GM21515 (cell line): ENCODE results near the gene CIART.
"Not testable (repeated sequence)": the region's sequence is repeated elsewhere in the genome, so short reads cannot be mapped to it uniquely, and the experiment has no call there.

Experiments
- ATAC-seq: cut with Tn5 transposase; IDR thresholded peaks from one replicate; pipeline ENCODE4 v1.9.1; 2021; ENCODE audit not compliant: unreplicated experiment

Gene CIART, protein sequence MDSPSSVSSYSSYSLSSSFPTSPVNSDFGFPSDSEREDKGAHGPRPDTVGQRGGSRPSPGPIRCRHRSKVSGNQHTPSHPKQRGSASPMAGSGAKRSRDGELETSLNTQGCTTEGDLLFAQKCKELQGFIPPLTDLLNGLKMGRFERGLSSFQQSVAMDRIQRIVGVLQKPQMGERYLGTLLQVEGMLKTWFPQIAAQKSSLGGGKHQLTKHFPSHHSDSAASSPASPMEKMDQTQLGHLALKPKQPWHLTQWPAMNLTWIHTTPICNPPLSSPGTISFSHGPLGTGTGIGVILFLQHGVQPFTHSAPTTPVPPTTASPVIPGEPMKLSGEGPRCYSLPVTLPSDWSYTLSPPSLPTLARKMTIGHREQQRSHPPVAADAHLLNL

DNA sequence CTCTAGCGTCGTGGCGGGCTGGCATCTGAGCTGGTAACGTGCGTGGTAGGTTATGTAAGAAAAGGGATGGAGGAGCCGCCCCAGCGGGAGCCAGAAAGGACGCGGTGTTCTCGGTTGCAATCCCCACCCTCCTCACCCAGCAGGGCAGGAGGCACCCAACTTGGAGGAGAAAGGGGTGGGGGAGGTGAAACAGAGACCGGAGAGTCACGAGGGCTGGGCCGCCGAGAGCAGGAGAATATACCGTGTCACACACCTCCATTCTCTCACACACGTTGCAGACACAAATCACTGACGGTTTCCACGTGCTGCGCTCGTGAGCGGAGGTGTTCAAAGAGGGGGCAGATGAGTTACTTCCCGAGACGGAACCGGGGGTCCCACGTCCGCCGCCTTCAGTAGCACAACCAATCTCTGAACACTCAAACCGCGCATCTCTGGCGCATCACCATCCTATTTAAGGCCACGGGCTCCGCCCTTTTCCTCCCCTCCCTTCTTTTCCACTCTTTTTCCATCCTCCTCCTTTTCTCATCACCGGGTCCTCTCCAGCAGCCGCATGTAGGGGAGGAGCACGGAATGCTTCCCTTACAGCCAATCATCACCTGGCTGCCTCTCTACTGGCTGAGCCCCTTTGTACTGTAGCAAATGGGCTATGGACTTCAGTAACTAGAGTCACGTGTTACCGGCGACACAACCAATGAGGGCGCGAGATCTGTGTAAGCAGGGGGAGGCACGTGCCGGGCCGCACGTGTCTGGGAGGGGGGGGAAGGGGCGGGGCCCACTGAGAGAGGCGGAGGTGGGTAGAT, at the start of gene CIART:
CIART (plus strand) TSS at position 797 of the 800 bp plus-strand sequence. CDS start 714 bp downstream, outside the sequence.
- ATAC-seq, result no peak

DNA sequence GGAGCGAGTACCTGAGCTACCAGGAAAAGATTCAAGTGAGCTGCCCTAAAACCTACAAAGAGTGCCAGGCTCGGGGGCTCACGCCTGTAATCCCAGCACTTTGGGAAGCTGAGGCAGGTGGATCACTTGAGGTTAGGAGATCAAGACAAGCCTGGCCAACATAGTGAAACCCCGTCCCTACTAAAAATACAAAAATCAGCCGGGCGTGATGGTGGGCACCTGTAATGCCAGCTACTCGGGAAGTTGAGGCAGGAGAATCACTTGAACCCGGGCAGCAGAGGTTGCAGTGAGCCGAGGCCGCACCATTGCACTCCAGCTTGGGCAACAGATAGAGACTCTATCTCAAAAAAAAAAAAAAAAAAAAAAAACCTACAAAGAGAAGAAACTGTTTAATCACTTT, 49.4 kb upstream of the CIART start:
- ATAC-seq, result not testable (repeated sequence)

DNA sequence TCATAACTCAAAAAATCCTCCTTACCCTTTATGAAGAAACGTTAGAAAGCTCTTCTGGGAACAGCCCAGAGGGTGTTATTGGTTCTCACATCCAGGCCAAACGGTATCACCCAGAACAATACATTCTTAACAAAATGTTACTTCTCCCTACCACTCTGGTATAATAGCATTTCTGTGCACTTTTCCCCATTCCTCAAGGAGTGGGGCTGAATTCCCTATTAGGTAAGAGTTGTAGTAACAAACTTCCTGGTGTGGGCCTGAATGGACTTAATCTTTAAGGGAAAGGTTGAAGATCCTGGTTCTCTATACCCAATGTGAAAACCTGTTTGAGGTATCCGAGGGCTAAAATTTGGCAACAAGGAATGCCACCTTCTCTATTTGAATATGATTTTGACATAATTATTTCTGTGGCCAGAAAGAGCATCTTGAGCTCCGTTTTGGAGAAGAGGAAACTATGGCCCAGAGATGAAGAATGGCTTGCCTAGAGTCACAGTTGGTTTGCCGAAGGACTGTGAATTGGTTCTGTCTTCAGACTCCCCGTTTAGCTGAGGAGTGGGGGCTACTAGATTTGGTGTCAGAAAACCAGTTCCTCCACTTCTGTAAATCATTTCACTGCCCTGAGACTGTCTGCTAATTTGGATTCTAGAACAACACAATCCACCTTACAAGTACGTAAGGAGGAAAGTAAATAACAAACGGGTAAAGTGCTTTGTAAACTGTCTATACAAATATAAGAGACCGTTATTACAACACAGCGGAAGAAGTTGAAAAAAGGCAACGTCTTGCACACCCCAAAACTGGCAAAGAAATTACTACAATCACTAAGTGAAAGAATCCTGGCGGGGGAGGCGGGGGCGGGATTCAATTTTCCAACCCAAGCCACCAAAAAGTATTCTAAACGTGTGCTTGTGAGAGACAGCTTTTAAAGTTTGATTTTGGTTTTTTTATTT, 48.7 kb upstream of the CIART start:
- no peak for ATAC-seq

DNA sequence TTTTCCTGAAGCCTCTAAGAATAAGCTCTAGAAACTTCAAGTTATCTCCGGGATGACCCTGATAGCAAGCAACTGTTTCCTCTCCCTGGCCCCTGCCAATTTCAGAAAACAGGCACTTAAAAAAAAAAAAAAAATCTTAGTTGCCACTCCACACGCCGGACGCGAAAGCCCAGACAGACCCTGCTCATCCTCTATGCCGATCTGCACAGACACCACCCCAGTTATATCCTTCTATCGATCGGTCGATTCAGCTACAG, 48.1 kb upstream of the CIART start:
- ATAC-seq, result no peak

DNA sequence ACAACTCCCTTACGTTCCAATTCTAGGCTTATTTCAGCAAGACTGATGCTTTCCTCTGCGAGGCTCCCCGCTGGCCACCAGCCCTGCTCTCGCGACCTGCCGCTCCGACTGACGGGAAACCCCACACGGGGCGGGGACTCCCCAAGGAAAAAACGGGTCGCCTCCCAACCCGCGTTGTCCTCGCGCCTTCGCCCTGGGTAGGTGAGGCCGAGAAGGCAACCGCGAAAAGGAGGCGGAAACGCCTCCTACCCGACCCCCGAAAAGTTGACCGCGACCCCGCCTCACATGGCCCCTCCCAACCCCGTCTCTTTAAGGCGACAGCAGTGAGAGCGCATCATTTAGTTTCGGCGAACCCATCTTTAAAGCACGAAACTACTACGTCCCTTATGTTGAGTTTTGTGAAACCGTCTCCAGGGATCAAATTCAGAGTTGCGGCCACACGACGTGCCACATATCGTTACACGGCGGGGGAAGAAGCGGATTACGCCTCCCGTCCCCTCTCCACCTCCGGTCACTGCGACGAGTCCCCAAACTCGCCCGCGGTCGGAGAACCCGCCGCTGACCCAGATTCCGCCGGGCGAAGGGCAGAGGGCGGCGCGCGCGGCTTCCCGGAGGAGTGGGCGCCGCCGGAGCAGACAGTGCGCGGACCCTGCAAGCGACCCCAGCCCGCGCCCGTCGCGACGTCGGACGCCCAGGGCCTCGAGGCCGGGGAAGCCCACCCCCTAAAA, 47.6 kb upstream of the CIART start:
- ATAC-seq, result peak; percentile 45

DNA sequence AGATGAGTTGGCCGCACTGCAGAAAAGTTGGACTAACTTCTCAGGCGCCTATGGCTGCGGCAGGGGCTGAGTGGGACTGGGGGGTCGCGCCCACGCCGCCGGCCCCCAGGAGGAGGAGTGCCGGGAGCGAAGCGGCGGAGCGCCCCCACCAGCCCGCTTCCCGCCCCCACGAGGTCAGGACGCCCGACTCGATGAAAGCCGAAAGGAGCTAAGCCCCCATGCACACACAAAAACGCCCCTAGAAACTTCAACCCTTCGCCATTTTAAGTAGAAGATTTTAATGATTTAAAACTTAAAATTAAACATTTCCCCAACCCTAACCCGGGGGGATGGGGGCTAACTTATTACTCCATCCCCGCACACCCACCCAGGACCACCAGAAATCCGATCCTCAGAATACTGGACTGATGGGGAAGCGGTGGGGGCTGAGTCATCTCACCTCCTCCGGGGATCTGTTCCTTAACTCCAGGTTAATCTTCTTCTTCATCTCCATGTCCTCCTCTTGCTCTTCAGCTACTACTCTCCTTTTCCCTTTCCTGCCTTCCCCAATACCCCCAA, 47.0 kb upstream of the CIART start:
- no peak for ATAC-seq

DNA sequence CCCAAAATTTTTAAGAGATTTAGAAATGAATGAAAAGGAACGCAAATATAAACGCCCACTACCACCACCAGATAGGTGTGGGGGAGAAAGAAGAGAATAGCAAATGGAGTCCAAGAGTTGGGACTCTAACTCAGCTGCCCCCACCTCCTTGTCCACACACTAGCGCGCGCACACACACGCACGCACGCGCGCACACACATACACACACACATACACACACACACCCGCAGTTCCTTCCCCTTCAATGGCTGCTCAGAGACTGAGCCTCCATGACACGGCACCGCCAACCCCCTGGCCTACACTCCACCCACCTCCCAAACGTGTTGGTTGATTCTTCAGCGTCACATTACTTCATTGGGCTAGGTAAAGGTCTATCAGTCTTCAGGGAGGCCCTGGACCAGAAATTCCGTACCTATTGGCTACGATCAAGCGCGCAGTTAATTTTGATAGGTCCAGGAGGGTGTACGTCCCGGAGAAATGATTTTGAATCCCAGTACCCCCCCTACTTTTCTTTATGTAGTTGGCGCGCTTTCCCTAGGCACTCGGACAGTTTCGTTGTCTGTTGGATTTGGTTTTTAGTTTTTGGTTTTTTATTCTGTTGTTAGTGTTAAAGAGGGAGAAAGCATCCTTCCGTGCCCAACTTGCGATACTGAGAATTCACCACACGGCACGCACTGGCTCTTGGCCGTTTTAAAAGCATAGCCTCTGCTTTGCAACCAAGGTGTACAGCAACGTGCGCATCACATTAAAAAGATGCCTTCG, 46.3 kb upstream of the CIART start, which contains the start of gene ANP32E:
ANP32E (minus strand) TSS at position 261 of the 762 bp plus-strand sequence. CDS start 326 bp downstream, outside the sequence.
- ATAC-seq, result peak; percentile 86

DNA sequence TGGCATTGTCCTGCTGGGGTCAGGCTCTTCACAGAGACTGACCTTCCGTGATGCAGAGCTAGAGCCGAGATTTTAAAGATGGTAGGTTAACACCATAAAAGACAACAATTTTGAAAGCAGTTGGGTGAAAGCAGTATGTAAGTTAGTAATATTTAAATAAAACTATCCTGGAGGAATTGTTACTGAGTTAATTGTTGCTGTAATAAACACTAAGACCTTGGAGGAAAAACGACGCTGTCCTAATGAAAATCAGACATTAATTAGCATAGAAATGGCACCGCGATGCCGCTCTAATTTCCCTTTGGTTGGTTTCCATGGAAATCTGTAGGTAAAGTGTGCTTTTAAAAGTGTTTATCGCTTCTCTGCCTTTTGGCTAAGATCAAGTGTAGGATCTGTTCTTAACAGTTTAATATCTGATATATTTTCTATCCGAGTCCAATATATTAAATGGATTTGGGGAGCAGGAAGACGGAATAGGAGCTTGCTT, 45.7 kb upstream of the CIART start:
- ATAC-seq, result no peak

DNA sequence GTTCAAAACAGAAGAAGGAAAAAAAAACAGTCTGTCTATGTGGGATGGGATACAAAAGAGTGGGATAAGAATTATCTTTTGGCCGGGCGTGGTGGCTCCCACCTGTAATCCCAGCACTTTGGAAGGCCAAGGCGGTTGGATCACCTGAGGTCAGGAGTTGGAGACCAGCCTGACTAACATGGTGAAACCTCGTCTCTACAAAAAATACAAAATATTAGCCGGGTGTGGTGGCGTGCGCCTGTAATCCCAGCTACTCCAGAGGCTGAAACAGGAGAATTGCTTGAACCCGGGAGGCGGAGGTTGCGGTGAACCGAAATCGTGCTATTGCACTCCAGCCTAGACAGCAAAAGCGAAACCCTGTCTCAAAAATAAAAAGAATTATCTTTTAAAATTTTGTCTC, 45.2 kb upstream of the CIART start:
- ATAC-seq, result not testable (repeated sequence)

DNA sequence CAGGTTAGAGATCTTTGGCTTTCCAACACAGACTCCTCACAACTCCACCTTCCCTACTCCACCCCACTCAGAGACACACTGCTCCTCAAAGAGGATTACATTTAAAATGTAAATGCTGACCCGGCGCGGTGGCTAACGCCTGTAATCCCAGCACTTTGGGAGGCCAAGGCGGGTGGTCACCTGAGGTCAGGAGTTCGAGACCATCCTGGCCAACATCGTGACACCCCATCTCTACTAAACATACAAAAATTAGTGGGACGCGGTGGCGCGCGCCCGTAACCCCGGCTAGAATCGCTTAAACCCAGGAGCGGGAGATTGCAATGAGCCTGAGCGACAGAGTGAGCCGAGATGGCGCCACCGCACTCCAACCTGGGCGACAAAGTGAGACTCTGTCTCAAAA, 44.6 kb upstream of the CIART start:
- no peak for ATAC-seq

DNA sequence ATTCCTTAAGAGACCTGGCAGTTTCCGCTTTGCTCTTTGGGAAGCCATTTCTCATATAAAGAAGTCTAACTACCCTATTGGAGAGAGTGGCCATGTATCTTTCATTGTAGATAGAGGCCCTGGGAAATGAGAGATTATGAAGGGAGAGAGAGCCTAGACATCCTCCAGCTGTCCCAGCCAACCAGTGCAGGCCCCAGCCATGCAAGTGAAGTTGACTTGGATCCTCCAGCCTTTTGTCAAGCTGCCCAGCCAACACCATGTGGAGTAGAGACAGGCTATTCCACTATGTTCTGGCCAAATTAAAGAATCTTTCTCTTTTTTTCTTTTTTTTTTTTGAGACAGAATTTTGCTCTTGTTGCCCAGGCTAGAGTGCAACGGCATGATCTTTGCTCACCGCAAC, 39.4 kb upstream of the CIART start:
- no peak for ATAC-seq

DNA sequence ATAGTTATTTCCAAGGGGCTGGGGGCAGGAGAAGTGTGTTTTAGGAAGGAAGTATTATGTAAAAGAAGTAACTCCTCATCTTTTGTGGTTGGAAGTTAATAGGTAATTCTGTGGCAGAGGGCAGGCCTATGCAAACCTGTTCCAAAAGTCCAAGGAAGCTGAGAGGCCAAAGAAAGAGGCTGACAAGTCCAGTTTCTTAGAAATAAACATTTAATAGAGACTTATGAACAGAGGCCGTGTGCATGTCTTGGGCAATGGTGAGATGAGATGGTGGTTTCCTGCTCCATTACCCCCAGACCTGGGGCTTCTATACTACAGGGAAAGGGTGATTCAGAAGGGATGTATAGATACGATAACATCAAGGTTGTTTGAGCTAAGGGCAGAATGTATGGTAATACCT, 32.4 kb upstream of the CIART start:
- no peak for ATAC-seq

DNA sequence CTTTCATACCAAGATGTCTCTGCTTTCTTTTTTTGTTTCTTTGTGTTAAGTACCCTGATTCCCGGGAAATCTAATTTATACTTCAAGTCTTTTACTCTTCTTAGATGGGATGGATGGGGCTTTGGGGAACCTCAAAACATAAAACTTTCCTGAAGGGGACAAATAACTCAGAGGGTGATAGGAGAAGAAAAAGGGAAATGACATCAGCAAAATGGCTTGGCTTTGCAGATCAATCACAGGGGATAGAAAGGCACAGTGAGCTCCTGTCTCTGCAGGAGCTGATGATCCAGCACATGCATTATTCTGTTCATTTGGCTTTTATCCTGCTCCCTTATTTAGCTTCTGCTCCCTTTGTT, 26.2 kb upstream of the CIART start:
- ATAC-seq, result no peak

DNA sequence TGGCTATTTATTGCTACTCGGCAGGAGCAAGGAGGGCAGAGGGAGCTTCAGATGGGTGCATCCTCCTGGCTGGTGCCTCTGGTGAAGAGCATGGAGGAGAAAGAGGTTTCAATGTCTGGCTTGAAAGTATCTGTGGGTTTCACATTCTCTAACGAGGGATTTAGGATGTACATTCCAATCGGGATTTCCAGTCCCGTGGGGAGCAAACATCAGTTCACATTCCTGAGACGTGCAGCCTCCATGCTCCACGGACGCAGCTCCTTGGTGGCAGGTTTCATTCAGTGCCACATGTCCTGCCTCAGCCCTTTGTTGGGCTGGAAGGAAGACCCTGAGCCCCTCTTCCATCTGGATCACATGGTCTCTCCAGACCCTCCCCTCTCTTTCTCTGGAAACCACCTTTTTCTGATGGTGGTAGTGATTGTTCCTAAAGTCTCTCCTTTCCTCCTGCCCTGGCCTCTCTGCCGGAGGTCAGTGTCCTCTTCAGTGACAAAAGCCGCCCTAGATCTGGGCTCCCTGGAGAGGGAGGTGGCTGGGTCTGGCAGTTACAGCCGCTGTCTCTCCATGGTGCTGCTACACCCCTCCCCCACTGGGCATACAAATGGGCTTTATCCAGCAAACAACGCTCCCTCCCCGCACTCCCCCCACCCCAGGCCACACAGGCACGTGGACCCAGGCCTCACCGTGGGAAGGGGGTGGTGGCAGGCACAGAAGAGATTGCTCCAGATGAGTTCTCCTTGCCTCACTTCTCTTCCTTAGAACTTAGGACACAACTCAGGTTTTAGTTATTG, 25.6 kb upstream of the CIART start:
- no peak for ATAC-seq

DNA sequence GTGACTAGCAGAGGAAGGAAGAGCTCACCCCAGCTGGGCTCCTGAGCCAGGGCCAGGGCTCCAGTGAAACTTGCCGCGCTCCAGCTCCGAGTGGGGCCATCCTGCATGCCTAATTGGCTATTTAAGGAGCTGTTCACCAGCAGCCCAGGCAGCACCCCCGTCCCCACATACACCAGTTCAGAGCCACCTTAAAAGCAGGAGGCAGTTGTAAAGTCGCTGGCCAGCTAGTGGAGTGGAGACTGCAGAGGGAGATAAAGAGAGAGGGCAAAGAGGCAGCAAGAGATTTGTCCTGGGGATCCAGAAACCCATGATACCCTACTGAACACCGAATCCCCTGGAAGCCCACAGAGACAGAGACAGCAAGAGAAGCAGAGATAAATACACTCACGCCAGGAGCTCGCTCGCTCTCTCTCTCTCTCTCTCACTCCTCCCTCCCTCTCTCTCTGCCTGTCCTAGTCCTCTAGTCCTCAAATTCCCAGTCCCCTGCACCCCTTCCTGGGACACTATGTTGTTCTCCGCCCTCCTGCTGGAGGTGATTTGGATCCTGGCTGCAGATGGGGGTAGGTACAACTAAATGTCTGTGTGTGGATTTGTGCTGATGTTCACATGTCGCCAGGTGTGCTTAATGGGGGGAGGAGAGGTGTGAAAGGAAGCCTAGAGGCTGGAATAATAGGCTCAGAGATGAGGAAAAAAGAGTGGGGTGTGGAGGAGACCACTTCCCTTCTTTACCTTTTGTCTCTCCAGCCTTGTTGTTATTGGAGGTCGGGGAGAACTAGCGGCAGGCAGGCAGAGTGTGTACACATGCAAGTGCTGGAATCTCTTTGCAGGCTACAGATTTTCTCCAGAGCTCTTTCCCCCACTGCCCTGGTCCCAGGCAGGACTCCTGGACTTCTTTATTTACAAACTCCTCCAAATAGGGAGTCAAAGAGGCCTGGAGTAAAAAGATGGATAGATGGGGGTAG, 24.4 kb upstream of the CIART start, which contains the start of gene CA14:
CA14 (plus strand) TSS at position 151 of the 962 bp plus-strand sequence; CDS start at position 506, 355 bp downstream.
- no peak for ATAC-seq

DNA sequence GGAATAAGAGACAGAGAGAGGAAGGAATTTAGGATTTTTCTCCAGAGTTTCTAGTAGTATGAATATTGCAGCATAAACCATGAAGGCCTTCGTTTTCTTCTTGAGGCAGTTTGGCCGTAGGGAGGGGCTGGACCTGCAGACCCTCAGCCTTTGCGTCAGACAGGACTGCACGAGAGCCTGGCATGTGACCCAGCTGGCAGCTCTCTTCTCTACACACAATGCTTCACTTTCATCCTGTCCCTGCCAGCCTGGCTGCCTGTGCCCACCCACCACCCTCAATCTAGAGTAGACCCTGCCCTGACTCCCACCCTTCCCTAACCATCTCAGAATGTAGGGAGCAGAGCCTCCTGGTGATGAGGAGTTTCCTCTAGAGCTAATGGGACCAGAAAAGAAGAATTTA, 23.1 kb upstream of the CIART start:
- no peak for ATAC-seq
